Measurements from ENCODE around the gene LARP7.
"Not testable (repeated sequence)": the region's sequence is repeated elsewhere in the genome, so short reads cannot be mapped to it uniquely, and the experiment has no call there.

The LARP7 gene

GRCh38 chr4:112652216-112652615 is 15.3 kb downstream of the LARP7 start:
- H3K9ac ChIP-seq (ENCODE audit: low read depth, low read length), result peak overlapping the region; percentile 76

GRCh38 chr4:112655270-112655669 is 18.3 kb downstream of the LARP7 start:
- Histone ChIP-seq H3K27me3 (ENCODE audit: insufficient read depth, low read length) (no peaks in the 10 kb centered on the region), H3K4me1 (ENCODE audit: insufficient read depth, low read length) (peaks cover 51% of the 10 kb centered on the region), H3K9ac (ENCODE audit: low read depth, low read length) (peak overlapping the region; percentile 29; the same call in 1 of the 2 replicates), H3K36me3 (ENCODE audit: insufficient read depth, low read length) (peaks cover 50% of the 10 kb centered on the region), H3K27ac (ENCODE audit: low read depth, low read length) (peak overlapping the region; percentile 99), H3K4me3 (ENCODE audit: low read length) (peak overlapping the region; percentile 23; the same call in 1 of the 2 replicates), H3K9me3 (ENCODE audit: insufficient read depth, low read depth, low read length) (no peaks in the 10 kb centered on the region)
- 13% methylated on average over 5 of the region's 5 CpGs for WGBS

More at GRCh38 chr4:112652216-112652615, 15.3 kb downstream of the LARP7 start:
- Histone ChIP-seq H3K9me3 (ENCODE audit: insufficient read depth, low read depth, low read length) (no peaks in the 10 kb centered on the region), H3K27me3 (ENCODE audit: insufficient read depth, low read length) (no peaks in the 10 kb centered on the region), H3K27ac (ENCODE audit: low read depth, low read length) (peak overlapping the region; percentile 99), H3K4me1 (ENCODE audit: insufficient read depth, low read length) (peaks cover 64% of the 10 kb centered on the region), H3K4me3 (ENCODE audit: low read length) (peak overlapping the region; percentile 76), H3K36me3 (ENCODE audit: insufficient read depth, low read length) (peaks cover 44% of the 10 kb centered on the region)
- no CpG with 5 or more reads among the region's 1 CpG for WGBS

- not testable (repeated sequence) for H3K4me3 ChIP-seq (ENCODE audit: low read length); H3K9me3 ChIP-seq (ENCODE audit: insufficient read depth, low read depth, low read length); H3K9ac ChIP-seq (ENCODE audit: low read depth, low read length); H3K27me3 ChIP-seq (ENCODE audit: insufficient read depth, low read length)
- H3K4me1 ChIP-seq (ENCODE audit: insufficient read depth, low read length), result peaks cover 43% of the 10 kb centered on the region
- WGBS, result 97% methylated on average over 4 of the region's 5 CpGs
- H3K27ac ChIP-seq (ENCODE audit: low read depth, low read length), result peak overlapping the region; percentile 99; the same call in 1 of the 2 replicates
- H3K36me3 ChIP-seq (ENCODE audit: insufficient read depth, low read length), result peaks cover 50% of the 10 kb centered on the region
Measured at GRCh38 chr4:112656115-112656514, 19.2 kb downstream of the LARP7 start.

- H3K4me1 ChIP-seq (ENCODE audit: insufficient read depth, low read length), result peaks cover 10% of the 10 kb centered on the region; the same call in 1 of the 2 replicates
- H3K9ac ChIP-seq (ENCODE audit: low read depth, low read length), result no peak overlapping the region
- WGBS, result 94% methylated on average over 2 of the region's 2 CpGs
- no peak overlapping the region for H3K4me3 ChIP-seq (ENCODE audit: low read length)
- H3K27ac ChIP-seq (ENCODE audit: low read depth, low read length), result no peak overlapping the region
- no peaks in the 10 kb centered on the region for H3K9me3 ChIP-seq (ENCODE audit: insufficient read depth, low read depth, low read length)
- H3K27me3 ChIP-seq (ENCODE audit: insufficient read depth, low read length), result no peaks in the 10 kb centered on the region
- H3K36me3 ChIP-seq (ENCODE audit: insufficient read depth, low read length), result no peaks in the 10 kb centered on the region
Measured at GRCh38 chr4:112664611-112665010, 27.7 kb downstream of the LARP7 start.

- Histone ChIP-seq H3K4me1 (ENCODE audit: insufficient read depth, low read length) (peaks cover 7% of the 10 kb centered on the region; the same call in 1 of the 2 replicates), H3K4me3 (ENCODE audit: low read length) (no peak overlapping the region), H3K9me3 (ENCODE audit: insufficient read depth, low read depth, low read length) (no peaks in the 10 kb centered on the region), H3K27ac (ENCODE audit: low read depth, low read length) (no peak overlapping the region), H3K27me3 (ENCODE audit: insufficient read depth, low read length) (no peaks in the 10 kb centered on the region), H3K36me3 (ENCODE audit: insufficient read depth, low read length) (no peaks in the 10 kb centered on the region), H3K9ac (ENCODE audit: low read depth, low read length) (no peak overlapping the region)
- WGBS, result 84% methylated on average over 3 of the region's 3 CpGs
Measured at GRCh38 chr4:112668131-112668530, 31.2 kb downstream of the LARP7 start.

- no peak overlapping the region for H3K9ac ChIP-seq (ENCODE audit: low read depth, low read length)
- H3K4me3 ChIP-seq (ENCODE audit: low read length), result no peak overlapping the region
- H3K27ac ChIP-seq (ENCODE audit: low read depth, low read length), result no peak overlapping the region
- no peaks in the 10 kb centered on the region for H3K27me3 ChIP-seq (ENCODE audit: insufficient read depth, low read length)
- H3K36me3 ChIP-seq (ENCODE audit: insufficient read depth, low read length), result no peaks in the 10 kb centered on the region
- peaks cover 6% of the 10 kb centered on the region; the same call in 1 of the 2 replicates for H3K4me1 ChIP-seq (ENCODE audit: insufficient read depth, low read length)
- H3K9me3 ChIP-seq (ENCODE audit: insufficient read depth, low read depth, low read length), result no peaks in the 10 kb centered on the region
Measured at GRCh38 chr4:112673076-112673475, 36.1 kb downstream of the LARP7 start.

GRCh38 chr4:112673686-112674085 is 36.7 kb downstream of the LARP7 start:
- no peak overlapping the region for H3K27ac ChIP-seq (ENCODE audit: low read depth, low read length)
- H3K4me1 ChIP-seq (ENCODE audit: insufficient read depth, low read length), result peaks cover 3% of the 10 kb centered on the region; the same call in 1 of the 2 replicates
- no peaks in the 10 kb centered on the region for H3K9me3 ChIP-seq (ENCODE audit: insufficient read depth, low read depth, low read length)
- H3K27me3 ChIP-seq (ENCODE audit: insufficient read depth, low read length), result no peaks in the 10 kb centered on the region
- H3K36me3 ChIP-seq (ENCODE audit: insufficient read depth, low read length), result no peaks in the 10 kb centered on the region
- H3K4me3 ChIP-seq (ENCODE audit: low read length), result no peak overlapping the region
- no CpG with 5 or more reads among the region's 1 CpG for WGBS
- no peak overlapping the region for H3K9ac ChIP-seq (ENCODE audit: low read depth, low read length)

GRCh38 chr4:112674376-112674775 is 37.4 kb downstream of the LARP7 start:
- Histone ChIP-seq H3K4me3 (ENCODE audit: low read length) (no peak overlapping the region), H3K4me1 (ENCODE audit: insufficient read depth, low read length) (peaks cover 3% of the 10 kb centered on the region; the same call in 1 of the 2 replicates), H3K27me3 (ENCODE audit: insufficient read depth, low read length) (no peaks in the 10 kb centered on the region), H3K36me3 (ENCODE audit: insufficient read depth, low read length) (no peaks in the 10 kb centered on the region), H3K27ac (ENCODE audit: low read depth, low read length) (no peak overlapping the region), H3K9ac (ENCODE audit: low read depth, low read length) (no peak overlapping the region), H3K9me3 (ENCODE audit: insufficient read depth, low read depth, low read length) (no peaks in the 10 kb centered on the region)
- 81% methylated on average over 1 of the region's 1 CpG for WGBS

- Histone ChIP-seq H3K27ac (ENCODE audit: low read depth, low read length) (no peak overlapping the region), H3K9ac (ENCODE audit: low read depth, low read length) (no peak overlapping the region), H3K36me3 (ENCODE audit: insufficient read depth, low read length) (no peaks in the 10 kb centered on the region), H3K9me3 (ENCODE audit: insufficient read depth, low read depth, low read length) (no peaks in the 10 kb centered on the region), H3K4me1 (ENCODE audit: insufficient read depth, low read length) (peaks cover 5% of the 10 kb centered on the region; the same call in 1 of the 2 replicates), H3K4me3 (ENCODE audit: low read length) (no peak overlapping the region), H3K27me3 (ENCODE audit: insufficient read depth, low read length) (no peaks in the 10 kb centered on the region)
- WGBS, result 90% methylated on average over 2 of the region's 2 CpGs
Measured at GRCh38 chr4:112677519-112678091, 40.7 kb downstream of the LARP7 start.

GRCh38 chr4:112680996-112681395 is 44.1 kb downstream of the LARP7 start:
- Histone ChIP-seq H3K27ac (ENCODE audit: low read depth, low read length) (no peak overlapping the region), H3K4me3 (ENCODE audit: low read length) (no peak overlapping the region), H3K9ac (ENCODE audit: low read depth, low read length) (no peak overlapping the region), H3K27me3 (ENCODE audit: insufficient read depth, low read length) (no peaks in the 10 kb centered on the region), H3K36me3 (ENCODE audit: insufficient read depth, low read length) (no peaks in the 10 kb centered on the region), H3K4me1 (ENCODE audit: insufficient read depth, low read length) (peaks cover 6% of the 10 kb centered on the region; the same call in 1 of the 2 replicates), H3K9me3 (ENCODE audit: insufficient read depth, low read depth, low read length) (no peaks in the 10 kb centered on the region)
- 91% methylated on average over 1 of the region's 2 CpGs for WGBS

GRCh38 chr4:112693507-112693906 is 56.6 kb downstream of the LARP7 start:
- no peak overlapping the region for H3K27ac ChIP-seq (ENCODE audit: low read depth, low read length)
- no peak overlapping the region for H3K4me3 ChIP-seq (ENCODE audit: low read length)
- H3K9ac ChIP-seq (ENCODE audit: low read depth, low read length), result no peak overlapping the region
- H3K9me3 ChIP-seq (ENCODE audit: insufficient read depth, low read depth, low read length), result no peaks in the 10 kb centered on the region
- H3K27me3 ChIP-seq (ENCODE audit: insufficient read depth, low read length), result no peaks in the 10 kb centered on the region
- WGBS, result 96% methylated on average over 10 of the region's 10 CpGs
- 0 out of 2 replicates have a peak, but pooled peaks cover 3% of the 10 kb centered on the region for H3K4me1 ChIP-seq (ENCODE audit: insufficient read depth, low read length)
- 0 out of 2 replicates have a peak, but pooled peaks cover 5% of the 10 kb centered on the region for H3K36me3 ChIP-seq (ENCODE audit: insufficient read depth, low read length)
